HG03565 (cell line): ENCODE data around the gene SLBP.

Experiments
- ATAC-seq: cut with Tn5 transposase; IDR thresholded peaks from one replicate; pipeline ENCODE4 v1.9.1; 2021; ENCODE audit warnings: mild to moderate bottlenecking, moderate library complexity; ENCODE audit not compliant: unreplicated experiment

The SLBP gene

GRCh38 chr4:1727117-1728031, 15.3 kb upstream of the SLBP start:
- no peak for ATAC-seq

- ATAC-seq = no peak
Observed at GRCh38 chr4:1726146-1726934, 14.2 kb upstream of the SLBP start.

GRCh38 chr4:1725521-1725920, 13.4 kb upstream of the SLBP start:
- no peak for ATAC-seq

GRCh38 chr4:1723131-1723801, 11.1 kb upstream of the SLBP start:
- ATAC-seq = no peak

- ATAC-seq = no peak
Observed at GRCh38 chr4:1722551-1723118, 10.5 kb upstream of the SLBP start.

GRCh38 chr4:1721666-1722550, 9.8 kb upstream of the SLBP start:
- ATAC-seq = no peak

- peak; percentile 73 for ATAC-seq
Observed at GRCh38 chr4:1721003-1721665, 9.0 kb upstream of the SLBP start, which contains the start of the genes TACC3 and TMEM129. Gene TACC3, plus strand, starts transcription at chr4:1721521. Its CDS starts 1,901 bp downstream, at chr4:1723422. Gene TMEM129, minus strand, starts transcription at chr4:1721323. Its CDS starts 486 bp downstream, at chr4:1720837.

GRCh38 chr4:1720163-1720983, 8.3 kb upstream of the SLBP start:
- peak; percentile 6 for ATAC-seq

GRCh38 chr4:1718095-1718850, 6.2 kb upstream of the SLBP start:
- no peak for ATAC-seq

GRCh38 chr4:1717129-1718094, 5.3 kb upstream of the SLBP start:
- ATAC-seq = no peak

GRCh38 chr4:1716065-1716945, 4.2 kb upstream of the SLBP start:
- ATAC-seq = no peak

- ATAC-seq = no peak
Observed at GRCh38 chr4:1715002-1715758, 3.1 kb upstream of the SLBP start.

- no peak for ATAC-seq
Observed at GRCh38 chr4:1714303-1715001, 2.3 kb upstream of the SLBP start.
